Measurements from ENCODE around the gene FOXK1.
A peak's percentile ranks its signal among the peaks of the same experiment; 100 is the strongest.
"Not testable (repeated sequence)": the region's sequence is repeated elsewhere in the genome, so short reads cannot be mapped to it uniquely, and the experiment has no call there.

Gene FOXK1

GRCh38 chr7:4787947-4788626 is 106.0 kb downstream of the FOXK1 start:
- no peak for DNase-seq

GRCh38 chr7:4788627-4789189 is 106.6 kb downstream of the FOXK1 start:
- DNase-seq = no peak

DNA sequence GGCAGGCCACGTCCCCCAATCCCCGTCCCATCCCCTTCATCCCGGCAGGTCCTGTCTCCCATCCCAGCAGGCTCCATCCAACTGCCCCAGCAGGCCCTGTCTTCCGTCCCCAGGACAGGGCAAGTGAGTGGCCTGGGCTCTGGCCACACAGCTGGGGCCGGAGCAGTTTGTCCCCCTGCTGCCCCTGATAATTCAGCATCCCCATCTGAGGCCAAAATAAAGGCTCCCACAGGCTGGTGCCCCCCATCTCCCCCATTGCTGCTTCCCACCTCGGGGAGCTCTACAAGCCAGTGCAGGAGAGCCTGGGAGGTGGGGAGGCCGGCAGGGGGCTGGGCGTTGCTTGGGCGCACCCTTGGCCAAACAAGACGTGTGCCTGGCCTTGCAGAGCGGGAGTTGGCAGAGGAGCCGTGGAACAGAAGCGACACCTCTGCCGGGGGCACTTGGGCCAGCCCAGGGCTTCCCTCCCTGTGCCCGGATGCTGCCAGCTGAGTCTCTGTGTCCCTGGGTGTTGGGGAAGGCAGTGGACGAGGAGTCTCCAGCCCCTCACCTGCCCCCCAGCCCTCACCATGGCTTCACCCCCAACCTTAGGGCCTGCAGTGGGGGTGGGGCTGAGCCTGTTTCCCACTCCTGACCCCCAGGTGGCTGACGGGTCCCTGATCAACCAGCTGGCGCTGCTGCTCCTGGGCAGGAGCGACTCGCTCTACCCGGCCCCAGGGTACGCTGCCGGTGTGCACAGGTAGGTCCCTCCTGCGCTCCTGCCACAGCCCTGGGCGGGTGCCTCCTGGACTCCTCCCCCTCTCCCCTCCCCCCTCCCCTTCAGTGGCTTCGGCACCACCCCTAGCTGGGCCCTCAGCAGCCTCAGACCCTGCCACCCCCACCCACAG is 107.3 kb downstream of the FOXK1 start:
- DNase-seq = no peak

DNA sequence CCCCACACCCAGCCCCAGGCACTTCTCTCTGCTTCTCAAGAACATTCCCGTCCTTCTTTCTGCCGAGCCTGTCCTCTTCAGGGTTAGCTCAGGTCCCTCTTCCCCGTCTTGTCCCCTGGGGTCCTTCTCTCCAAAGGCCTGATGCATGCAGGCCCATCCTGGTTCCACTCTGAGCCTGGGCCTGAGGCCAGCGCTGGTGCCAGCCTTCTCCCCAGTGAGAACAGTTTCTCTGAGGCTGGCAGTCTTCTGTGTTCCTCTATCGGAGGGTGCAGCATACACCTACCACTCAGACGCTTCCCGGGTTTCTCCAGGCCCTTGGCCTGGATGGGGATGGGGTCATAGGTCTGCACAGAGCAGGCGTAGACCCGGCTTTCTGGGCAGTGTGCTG is 108.0 kb downstream of the FOXK1 start:
- no peak for DNase-seq

- no peak for DNase-seq
Measured at GRCh38 chr7:4790516-4790991, 108.5 kb downstream of the FOXK1 start.

DNA sequence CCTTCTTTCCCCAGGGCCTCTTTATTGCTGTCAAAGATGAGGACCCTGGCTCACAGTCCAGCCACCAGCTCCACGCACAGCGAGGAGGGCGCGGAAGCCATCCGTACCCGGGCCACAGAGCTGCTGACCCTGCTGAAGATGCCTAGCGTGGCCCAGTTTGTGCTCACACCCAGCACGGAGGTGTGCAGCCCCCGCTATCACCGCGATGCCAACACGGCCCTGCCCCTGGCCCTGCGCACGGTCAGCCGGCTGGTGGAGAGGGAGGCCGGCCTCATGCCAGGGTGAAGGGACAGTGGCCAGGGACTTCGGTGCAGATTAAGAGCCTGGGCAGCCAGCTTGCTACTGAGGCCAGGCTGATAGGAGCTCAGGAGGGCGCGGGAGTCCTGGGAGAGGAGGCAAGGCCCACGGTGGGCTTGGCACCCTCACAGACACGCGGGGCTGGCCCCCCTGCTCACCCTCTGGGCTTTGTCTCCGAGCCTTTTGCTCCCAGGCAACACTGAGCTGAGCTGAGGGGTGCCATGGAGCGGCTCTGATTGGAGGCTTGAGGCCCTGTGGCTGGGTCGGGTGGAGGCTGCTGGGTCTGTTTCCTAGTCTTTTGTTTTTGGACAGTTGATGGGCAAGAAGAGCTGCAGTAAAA is 109.1 kb downstream of the FOXK1 start:
- no peak for DNase-seq

GRCh38 chr7:4791738-4792536 is 109.8 kb downstream of the FOXK1 start:
- no peak for DNase-seq

DNA sequence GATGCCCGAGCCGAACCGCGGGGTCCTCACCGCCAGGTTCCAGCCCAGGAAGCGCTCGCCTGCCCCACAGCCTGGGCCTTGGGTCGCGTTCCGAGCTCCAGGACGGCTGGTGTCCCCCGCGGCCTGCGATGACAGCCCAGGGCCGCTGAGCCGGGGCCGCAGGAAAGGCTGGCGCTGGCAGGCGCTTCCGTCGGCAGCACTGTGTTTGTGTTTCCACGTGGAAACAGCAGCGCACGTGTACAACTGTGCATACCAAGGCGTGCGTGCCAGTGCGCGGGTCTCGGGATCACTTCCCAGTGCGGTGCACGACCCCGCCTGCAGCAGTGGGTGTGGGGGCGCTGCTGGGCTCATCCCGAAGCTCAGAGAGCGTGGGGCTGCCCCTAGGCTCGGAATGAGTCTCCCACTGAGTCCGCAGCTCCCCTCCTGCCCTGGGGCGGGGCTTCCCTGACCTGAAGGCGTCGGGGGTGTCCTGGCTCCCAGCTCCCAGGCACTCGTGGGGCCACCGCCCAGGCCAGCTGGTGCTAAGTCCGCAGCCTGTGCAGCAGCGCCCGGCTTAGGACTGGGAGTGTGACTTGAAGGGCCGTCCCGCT is 110.5 kb downstream of the FOXK1 start:
- DNase-seq = no peak

DNA sequence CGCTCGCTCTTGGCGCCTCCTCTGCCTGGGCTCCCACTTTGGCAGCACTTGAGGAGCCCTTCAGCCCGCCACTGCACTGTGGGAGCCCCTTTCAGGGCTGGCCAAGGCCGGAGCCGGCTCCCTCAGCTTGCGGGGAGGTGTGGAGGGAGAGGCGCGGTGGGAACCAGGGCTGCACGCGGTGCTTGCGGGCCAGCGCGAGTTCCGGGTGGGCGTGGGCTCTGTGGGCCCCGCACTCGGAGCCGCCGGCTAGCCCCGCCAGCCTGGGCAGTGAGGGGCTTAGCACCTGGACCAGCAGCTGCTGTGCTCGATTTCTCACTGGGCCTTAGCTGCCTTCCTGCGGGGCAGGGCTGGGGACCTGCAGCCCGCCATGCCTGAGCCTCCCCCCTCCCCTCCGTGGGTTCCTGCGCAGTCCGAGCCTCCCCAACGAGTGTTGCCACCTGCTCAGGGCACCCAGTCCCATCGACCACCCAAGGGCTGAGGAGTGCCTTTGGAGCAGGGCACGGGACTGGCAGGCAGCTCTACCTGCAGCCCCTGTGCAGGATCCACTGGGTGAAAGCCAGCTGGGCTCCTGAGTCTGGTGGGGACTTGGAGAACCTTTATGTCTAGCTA is 111.4 kb downstream of the FOXK1 start:
- DNase-seq = not testable (repeated sequence)

DNA sequence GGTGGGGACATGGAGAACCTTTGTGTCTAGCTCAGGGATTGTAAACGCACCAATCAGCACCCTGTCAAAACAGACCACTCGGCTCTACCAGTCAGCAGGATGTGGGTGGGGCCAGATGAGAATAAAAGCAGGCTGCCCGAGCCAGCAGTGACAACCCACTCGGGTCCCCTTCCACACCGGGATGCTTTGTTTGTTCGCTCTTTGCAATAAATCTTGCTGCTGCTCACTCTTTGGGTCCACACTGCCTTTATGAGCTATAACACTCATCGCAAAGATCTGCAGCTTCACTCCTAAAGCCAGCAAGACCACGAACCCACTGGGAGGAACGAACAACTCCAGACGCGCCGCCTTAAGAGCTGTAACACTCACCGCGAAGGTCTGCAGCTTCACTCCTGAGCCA is 112.1 kb downstream of the FOXK1 start:
- not testable (repeated sequence) for DNase-seq

- DNase-seq = no peak
Measured at GRCh38 chr7:4794591-4795350, 112.7 kb downstream of the FOXK1 start.

DNA sequence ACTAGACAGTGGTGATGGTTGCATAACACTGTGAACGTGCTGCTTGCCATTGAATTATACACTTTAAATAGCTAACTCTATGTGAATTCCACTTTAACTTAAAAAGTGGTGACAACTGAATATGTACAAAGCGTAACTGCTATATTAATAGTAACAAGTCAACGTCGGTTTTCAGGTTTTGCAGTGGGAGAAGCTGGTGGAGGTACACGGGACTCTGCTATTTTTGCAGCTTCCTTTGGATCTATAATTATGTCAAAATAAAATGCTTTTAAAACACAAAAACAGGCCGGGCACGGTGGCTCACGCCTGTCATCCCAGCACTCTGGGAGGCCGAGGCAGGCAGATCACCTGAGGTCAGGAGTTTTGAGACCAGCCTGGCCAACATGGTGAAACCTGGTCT is 114.4 kb downstream of the FOXK1 start:
- no peak for DNase-seq

DNA sequence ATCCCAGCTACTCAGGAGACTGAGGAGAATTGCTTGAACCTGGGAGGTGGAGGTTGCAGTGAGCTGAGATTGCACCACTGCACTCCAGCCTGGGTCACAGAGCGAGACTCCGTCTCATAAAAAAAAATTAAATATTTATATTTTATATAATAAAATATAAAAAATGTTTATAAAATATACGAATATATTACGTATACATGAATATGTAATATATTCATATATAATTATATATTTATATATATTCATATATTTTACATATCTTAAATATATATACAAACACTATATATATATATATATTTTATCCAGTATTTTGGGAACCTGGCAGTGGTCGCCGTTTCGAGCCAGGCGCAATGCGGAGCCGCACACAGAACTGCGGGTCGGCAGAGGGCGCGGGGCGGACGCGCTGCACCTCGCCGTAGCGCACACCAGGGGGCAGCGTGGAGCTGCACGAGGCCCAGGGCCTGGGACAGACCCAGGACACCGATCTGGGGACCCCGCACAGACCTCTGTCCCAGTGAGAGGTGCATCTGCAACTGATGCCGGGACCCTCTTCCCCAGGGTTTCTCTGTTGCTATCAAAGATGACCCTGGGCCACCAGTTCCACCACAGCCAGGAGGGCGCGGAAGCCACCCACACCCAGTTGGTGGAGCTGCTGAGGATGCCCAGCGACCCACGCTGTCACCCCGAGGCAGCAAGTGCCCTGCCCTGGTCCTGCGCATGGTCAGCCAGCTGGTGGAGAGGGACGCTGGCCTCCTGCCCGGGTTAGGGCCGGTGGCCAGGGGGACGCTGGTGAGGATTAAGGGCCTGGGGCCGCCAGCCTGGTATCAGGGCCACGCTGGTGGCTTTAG is 116.0 kb downstream of the FOXK1 start:
- peak; percentile 7 for DNase-seq

DNA sequence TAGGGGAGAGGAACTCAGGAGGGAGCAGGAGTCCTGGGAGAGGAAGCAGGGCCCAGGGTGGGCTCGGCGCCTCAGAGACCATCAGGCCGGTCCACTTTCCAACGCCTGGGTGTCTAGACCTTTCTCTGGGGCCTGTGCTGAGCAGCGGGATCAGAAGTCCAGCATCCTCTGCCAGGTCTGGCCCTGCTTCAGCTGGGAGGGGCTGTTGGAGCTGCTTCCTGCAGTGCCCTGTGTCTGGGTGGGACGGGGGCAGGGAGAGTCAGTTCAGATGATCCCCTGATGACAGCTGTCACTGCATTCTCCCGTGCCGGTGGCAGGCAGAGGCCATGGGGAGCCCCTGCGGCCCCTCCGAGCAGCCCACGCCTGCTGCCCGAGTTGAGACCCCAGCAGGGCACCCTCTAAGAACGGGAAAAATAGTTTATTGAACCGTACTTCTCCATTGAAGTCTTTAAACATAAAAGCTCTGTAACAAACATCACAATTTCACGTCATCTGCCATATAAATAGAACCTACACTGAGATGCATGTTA is 116.7 kb downstream of the FOXK1 start:
- no peak for DNase-seq

DNA sequence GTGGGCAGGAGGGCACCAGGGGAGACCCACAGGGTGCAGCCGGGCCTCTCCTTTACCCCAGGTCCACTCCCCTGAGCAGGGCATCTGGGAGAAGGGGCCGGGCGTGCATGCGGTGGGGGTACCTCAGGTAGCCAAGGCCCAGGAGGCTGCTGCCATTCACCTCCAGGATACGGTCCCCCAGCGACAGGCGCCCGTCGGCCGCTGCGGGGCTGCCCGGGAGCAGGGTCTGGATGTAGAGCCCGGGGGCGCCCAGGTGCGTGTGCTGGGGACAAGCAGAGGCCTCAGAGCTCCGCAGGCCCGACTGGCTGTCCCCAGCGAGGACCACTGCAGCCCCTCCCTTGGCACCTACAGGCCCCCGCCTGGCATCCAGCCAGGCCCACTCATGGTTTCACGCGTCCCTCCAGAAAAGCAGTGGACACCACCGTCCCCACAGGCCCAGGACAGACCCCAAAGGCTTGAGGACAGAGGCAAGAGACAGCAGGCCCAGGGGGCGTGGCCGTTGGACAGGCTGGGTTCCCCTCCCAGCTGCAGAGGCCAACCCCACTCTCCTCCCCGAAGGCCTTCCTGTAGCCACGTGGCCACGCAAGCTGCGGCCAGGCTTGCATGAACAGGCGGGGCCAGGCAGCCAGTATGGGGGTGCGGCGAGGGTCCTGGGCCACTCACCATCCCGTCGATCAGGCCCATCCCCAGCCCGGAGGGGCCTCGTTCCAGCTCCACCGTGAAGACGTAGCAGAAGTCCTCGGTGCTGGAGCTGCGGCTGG is 117.6 kb downstream of the FOXK1 start:
- no peak for DNase-seq

- no peak for DNase-seq
Measured at GRCh38 chr7:4800487-4800886, 118.4 kb downstream of the FOXK1 start.

- no peak for DNase-seq
Measured at GRCh38 chr7:4800926-4801838, 119.1 kb downstream of the FOXK1 start.

- no peak for DNase-seq
Measured at GRCh38 chr7:4801839-4802231, 119.7 kb downstream of the FOXK1 start.
